Natural killer cell (primary cell): ENCODE measurements around the gene P2RY6. TPM values are rescaled to one million over a fixed set of nuclear protein-coding genes. Genes with fewer than 3 reads are reported as not detected.
A peak's percentile ranks its signal among the peaks of the same experiment; 100 is the strongest.

Experiments used
- ATAC-seq, 3 donors: fragments of 150-1000 bp in 2 of 3; fragments of 200-7000 bp in 1 of 3; cut with Tn5 transposase; 1 replicate in 1 of 3; 2 replicates in 2 of 3; pipeline ENCODE4 v1.10.0; 2021; ENCODE audit warnings: mild to moderate bottlenecking in 2 of 3, moderate library complexity in 2 of 3
- DNase-seq, 2 donors: peaks; one replicate each; pipeline versions ENCODE4 v3.0.0 to v3.0.0-alpha.2; 2013 to 2021; ENCODE audit warnings: mixed read lengths in 1 of 2
- H3K27ac ChIP-seq: one replicate; pipeline ENCODE4 v1.5.1; 2013; ENCODE audit warnings: mild to moderate bottlenecking, low read length
- H3K27me3 ChIP-seq: one replicate; pipeline ENCODE4 v1.6.1; 2013; ENCODE audit warnings: low read length; ENCODE audit not compliant: control insufficient read depth, insufficient read depth
- H3K36me3 ChIP-seq: one replicate; pipeline ENCODE4 v1.6.1; 2013; ENCODE audit warnings: low read length; ENCODE audit not compliant: control insufficient read depth, insufficient read depth
- H3K4me1 ChIP-seq: one replicate; pipeline ENCODE4 v1.6.1; 2013; ENCODE audit warnings: low read length; ENCODE audit not compliant: control insufficient read depth, insufficient read depth
- H3K4me3 ChIP-seq: one replicate; pipeline ENCODE4 v1.5.1; 2013; ENCODE audit warnings: low read length
- H3K9me3 ChIP-seq: one replicate; pipeline ENCODE4 v1.6.1; 2013; ENCODE audit warnings: low read length; ENCODE audit not compliant: control insufficient read depth, insufficient read depth
- H3K27ac Mint-ChIP-seq, 2 donors: one replicate each; pipeline ENCODE4 v1.8.0; 2022; ENCODE audit warnings: mild to moderate bottlenecking in 2 of 2, mixed read lengths in 2 of 2, moderate library complexity in 1 of 2
- H3K27me3 Mint-ChIP-seq, 2 donors: one replicate each; pipeline ENCODE4 v1.8.0; 2022; ENCODE audit warnings: low read depth in 2 of 2, mixed read lengths in 2 of 2
- H3K36me3 Mint-ChIP-seq: one replicate; pipeline ENCODE4 v1.8.0; 2022; ENCODE audit warnings: mixed read lengths
- H3K4me1 Mint-ChIP-seq, 2 donors: one replicate each; pipeline ENCODE4 v1.8.0; 2022; ENCODE audit warnings: mixed read lengths in 2 of 2
- H3K4me3 Mint-ChIP-seq: one replicate; pipeline ENCODE4 v1.8.0; 2022; ENCODE audit warnings: mild to moderate bottlenecking, moderate library complexity, mixed read lengths
- H3K9me3 Mint-ChIP-seq, 2 donors: one replicate each; pipeline ENCODE4 v1.8.0; 2022; ENCODE audit warnings: mixed read lengths in 2 of 2
- CTCF ChIP-seq: fragments of 200-600 bp; IDR thresholded peaks from one replicate; pipeline ENCODE4 v1.8.0; 2022; ENCODE audit warnings: antibody characterized with exemption
- WGBS: methylation state at CpG from one replicate; pipeline ENCODE4 v1.1.7; 2013; ENCODE audit warnings: missing lambda C conversion rate; ENCODE audit not compliant: insufficient coverage; 5-methylcytosine and 5-hydroxymethylcytosine counted together
- intact Hi-C: fragments of 100-400 bp; cut with micrococcal nuclease; formaldehyde crosslinking; loops from one replicate; pipeline ENCODE4 v1.14.2; 2022
- total RNA-seq, 4 donors: library from RNA; stranded (reverse); fragments of 120-200 nt in 1 of 4; gene quantifications; one replicate each; pipeline versions ENCODE4 v1.2.3 to v1.2.4, GENCODE V29; 2013 to 2022

The P2RY6 gene
- total RNA-seq, 3 donors from 2014 or later (not counting 1 experiment from before 2014, with no cell fraction given) = 0.24 to 0.40 TPM; not detected in 1

- TF ChIP-seq CTCF = no peak
- WGBS = 88% methylated on average over 18 of the region's 18 CpGs
- Mint-ChIP-seq H3K27ac (no peak overlapping the region), H3K27me3 (peaks cover 9 to 12% of the 10 kb centered on the region in 2 donors), H3K4me1 (peaks cover 24 to 34% of the 10 kb centered on the region in 2 donors), H3K4me3 (no peak overlapping the region), H3K36me3 (no peaks in the 10 kb centered on the region), H3K9me3 (no peaks in the 10 kb centered on the region)
- ATAC-seq = no peak
- intact Hi-C loops = no loop called here
- no peaks in the 10 kb centered on the region for H3K36me3 ChIP-seq
- peaks cover 12% of the 10 kb centered on the region for H3K27me3 ChIP-seq
- no peak overlapping the region for H3K27ac ChIP-seq
- H3K9me3 ChIP-seq = no peaks in the 10 kb centered on the region
- H3K4me3 ChIP-seq = no peak overlapping the region
- H3K4me1 ChIP-seq = peaks cover 35% of the 10 kb centered on the region
- no peak for DNase-seq
These were observed 39.3 kb downstream of the P2RY6 start for GRCh38 chr11:73311394-73311869.

- Histone ChIP-seq H3K27ac (no peak overlapping the region), H3K36me3 (no peaks in the 10 kb centered on the region), H3K9me3 (no peaks in the 10 kb centered on the region), H3K27me3 (peaks cover 11% of the 10 kb centered on the region), H3K4me3 (no peak overlapping the region), H3K4me1 (peaks cover 29% of the 10 kb centered on the region)
- Mint-ChIP-seq H3K4me1 (peaks cover 22 to 28% of the 10 kb centered on the region in 2 donors), H3K36me3 (no peaks in the 10 kb centered on the region), H3K27me3 (peaks cover 4 to 6% of the 10 kb centered on the region in 2 donors), H3K9me3 (no peaks in the 10 kb centered on the region), H3K27ac (no peak overlapping the region), H3K4me3 (no peak overlapping the region)
- ATAC-seq (no peak), DNase-seq (no peak)
- 75% methylated on average over 2 of the region's 2 CpGs for WGBS
- intact Hi-C loops = no loop called here
- no peak for TF ChIP-seq CTCF
These were observed 39.9 kb downstream of the P2RY6 start for GRCh38 chr11:73312036-73312435.

- Mint-ChIP-seq H3K36me3 (no peaks in the 10 kb centered on the region), H3K9me3 (no peaks in the 10 kb centered on the region), H3K27ac (peak overlapping the region in 1 of 2 donors; percentile 84), H3K4me1 (peaks cover 16 to 22% of the 10 kb centered on the region in 2 donors), H3K4me3 (no peak overlapping the region), H3K27me3 (no peaks in the 10 kb centered on the region)
- no peak for TF ChIP-seq CTCF
- Histone ChIP-seq H3K9me3 (no peaks in the 10 kb centered on the region), H3K36me3 (no peaks in the 10 kb centered on the region), H3K27me3 (peaks cover 7% of the 10 kb centered on the region), H3K4me1 (peaks cover 22% of the 10 kb centered on the region), H3K4me3 (no peak overlapping the region), H3K27ac (no peak overlapping the region)
- intact Hi-C loops = no loop called here
- no peak for DNase-seq
- 86% methylated on average over 6 of the region's 6 CpGs for WGBS
- ATAC-seq = no peak
These were observed 40.8 kb downstream of the P2RY6 start for GRCh38 chr11:73312851-73313327.

GRCh38 chr11:73313652-73314051, 41.5 kb downstream of the P2RY6 start:
- Histone ChIP-seq H3K36me3 (no peaks in the 10 kb centered on the region), H3K27ac (no peak overlapping the region), H3K27me3 (peaks cover 6% of the 10 kb centered on the region), H3K4me1 (peaks cover 20% of the 10 kb centered on the region), H3K9me3 (no peaks in the 10 kb centered on the region), H3K4me3 (no peak overlapping the region)
- Mint-ChIP-seq H3K4me1 (peaks cover 16 to 22% of the 10 kb centered on the region in 2 donors), H3K27me3 (no peaks in the 10 kb centered on the region), H3K36me3 (no peaks in the 10 kb centered on the region), H3K27ac (peak overlapping the region in 1 of 2 donors; percentile 84), H3K9me3 (no peaks in the 10 kb centered on the region), H3K4me3 (no peak overlapping the region)
- no peak for TF ChIP-seq CTCF
- ATAC-seq (no peak), DNase-seq (no peak)
- intact Hi-C loops = no loop called here
- WGBS = 50% methylated on average over 1 of the region's 1 CpG
